ENCODE measurements around the gene APBA2.

- no peak for TF ChIP-seq YY1 (tag by site-specific recombination; IDR thresholded peaks at IDR 0.05)
- TF ChIP-seq PBX3 (CRISPR knock-in tag; IDR thresholded peaks at IDR 0.05) = no peak
- TF ChIP-seq, protein P1, sequence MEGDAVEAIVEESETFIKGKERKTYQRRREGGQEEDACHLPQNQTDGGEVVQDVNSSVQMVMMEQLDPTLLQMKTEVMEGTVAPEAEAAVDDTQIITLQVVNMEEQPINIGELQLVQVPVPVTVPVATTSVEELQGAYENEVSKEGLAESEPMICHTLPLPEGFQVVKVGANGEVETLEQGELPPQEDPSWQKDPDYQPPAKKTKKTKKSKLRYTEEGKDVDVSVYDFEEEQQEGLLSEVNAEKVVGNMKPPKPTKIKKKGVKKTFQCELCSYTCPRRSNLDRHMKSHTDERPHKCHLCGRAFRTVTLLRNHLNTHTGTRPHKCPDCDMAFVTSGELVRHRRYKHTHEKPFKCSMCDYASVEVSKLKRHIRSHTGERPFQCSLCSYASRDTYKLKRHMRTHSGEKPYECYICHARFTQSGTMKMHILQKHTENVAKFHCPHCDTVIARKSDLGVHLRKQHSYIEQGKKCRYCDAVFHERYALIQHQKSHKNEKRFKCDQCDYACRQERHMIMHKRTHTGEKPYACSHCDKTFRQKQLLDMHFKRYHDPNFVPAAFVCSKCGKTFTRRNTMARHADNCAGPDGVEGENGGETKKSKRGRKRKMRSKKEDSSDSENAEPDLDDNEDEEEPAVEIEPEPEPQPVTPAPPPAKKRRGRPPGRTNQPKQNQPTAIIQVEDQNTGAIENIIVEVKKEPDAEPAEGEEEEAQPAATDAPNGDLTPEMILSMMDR (tag by site-specific recombination; IDR thresholded peaks at IDR 0.05) = no peak
- TF ChIP-seq ELK4 (IDR thresholded peaks at IDR 0.05; ENCODE audit: borderline replicate concordance, low read depth, low read length) = no peak
- no peak for TF ChIP-seq ZNF211 (tag by site-specific recombination; IDR thresholded peaks at IDR 0.05; ENCODE audit: low read depth)
- TF ChIP-seq TRIM28 (IDR thresholded peaks at IDR 0.05; ENCODE audit: borderline replicate concordance, low read length) = no peak
- no peak for TF ChIP-seq ZNF664 (tag by site-specific recombination; IDR thresholded peaks at IDR 0.05)
- TF ChIP-seq ZNF843 (tag by site-specific recombination; IDR thresholded peaks at IDR 0.05) = no peak
- TF ChIP-seq, protein P2, sequence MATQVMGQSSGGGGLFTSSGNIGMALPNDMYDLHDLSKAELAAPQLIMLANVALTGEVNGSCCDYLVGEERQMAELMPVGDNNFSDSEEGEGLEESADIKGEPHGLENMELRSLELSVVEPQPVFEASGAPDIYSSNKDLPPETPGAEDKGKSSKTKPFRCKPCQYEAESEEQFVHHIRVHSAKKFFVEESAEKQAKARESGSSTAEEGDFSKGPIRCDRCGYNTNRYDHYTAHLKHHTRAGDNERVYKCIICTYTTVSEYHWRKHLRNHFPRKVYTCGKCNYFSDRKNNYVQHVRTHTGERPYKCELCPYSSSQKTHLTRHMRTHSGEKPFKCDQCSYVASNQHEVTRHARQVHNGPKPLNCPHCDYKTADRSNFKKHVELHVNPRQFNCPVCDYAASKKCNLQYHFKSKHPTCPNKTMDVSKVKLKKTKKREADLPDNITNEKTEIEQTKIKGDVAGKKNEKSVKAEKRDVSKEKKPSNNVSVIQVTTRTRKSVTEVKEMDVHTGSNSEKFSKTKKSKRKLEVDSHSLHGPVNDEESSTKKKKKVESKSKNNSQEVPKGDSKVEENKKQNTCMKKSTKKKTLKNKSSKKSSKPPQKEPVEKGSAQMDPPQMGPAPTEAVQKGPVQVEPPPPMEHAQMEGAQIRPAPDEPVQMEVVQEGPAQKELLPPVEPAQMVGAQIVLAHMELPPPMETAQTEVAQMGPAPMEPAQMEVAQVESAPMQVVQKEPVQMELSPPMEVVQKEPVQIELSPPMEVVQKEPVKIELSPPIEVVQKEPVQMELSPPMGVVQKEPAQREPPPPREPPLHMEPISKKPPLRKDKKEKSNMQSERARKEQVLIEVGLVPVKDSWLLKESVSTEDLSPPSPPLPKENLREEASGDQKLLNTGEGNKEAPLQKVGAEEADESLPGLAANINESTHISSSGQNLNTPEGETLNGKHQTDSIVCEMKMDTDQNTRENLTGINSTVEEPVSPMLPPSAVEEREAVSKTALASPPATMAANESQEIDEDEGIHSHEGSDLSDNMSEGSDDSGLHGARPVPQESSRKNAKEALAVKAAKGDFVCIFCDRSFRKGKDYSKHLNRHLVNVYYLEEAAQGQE (tag by site-specific recombination; IDR thresholded peaks at IDR 0.05) = no peak
- TF ChIP-seq ZNF76 (tag by site-specific recombination; IDR thresholded peaks at IDR 0.05; ENCODE audit: borderline replicate concordance, low read depth) = no peak
- no peak for TF ChIP-seq ZNF184 (tag by site-specific recombination; IDR thresholded peaks at IDR 0.05)
- TF ChIP-seq SCRT2 (tag by site-specific recombination; IDR thresholded peaks at IDR 0.05) = no peak
- TF ChIP-seq KLF16 (tag by site-specific recombination; IDR thresholded peaks at IDR 0.05) = no peak
Measured at GRCh38 chr15:29032229-29032625, 146.5 kb downstream of the APBA2 start.
